Osteocyte (in vitro differentiated cells): ENCODE data around the gene ARHGAP42. TPM values are rescaled to one million over a fixed set of nuclear protein-coding genes. Genes with fewer than 3 reads are reported as not detected.

Experiments
- DNase-seq: peaks from one replicate; pipeline ENCODE4 v3.0.0; 2021; ENCODE audit warnings: mixed read lengths; ENCODE audit not compliant: unreplicated experiment; ENCODE audit errors: extremely low spot score
- H3K27ac Mint-ChIP-seq: one replicate; pipeline ENCODE4 v1.8.0; 2021; ENCODE audit warnings: mild to moderate bottlenecking, mixed read lengths; ENCODE audit not compliant: unreplicated experiment
- H3K27me3 Mint-ChIP-seq: one replicate; pipeline ENCODE4 v1.8.0; 2021; ENCODE audit warnings: mixed read lengths; ENCODE audit not compliant: unreplicated experiment
- H3K36me3 Mint-ChIP-seq: one replicate; pipeline ENCODE4 v1.8.0; 2021; ENCODE audit warnings: mixed read lengths; ENCODE audit not compliant: unreplicated experiment
- H3K4me1 Mint-ChIP-seq: one replicate; pipeline ENCODE4 v1.8.0; 2021; ENCODE audit warnings: mixed read lengths; ENCODE audit not compliant: unreplicated experiment
- H3K4me3 Mint-ChIP-seq: one replicate; pipeline ENCODE4 v1.8.0; 2021; ENCODE audit warnings: mild to moderate bottlenecking, moderate library complexity, mixed read lengths; ENCODE audit not compliant: unreplicated experiment
- H3K9me3 Mint-ChIP-seq: one replicate; pipeline ENCODE4 v1.8.0; 2021; ENCODE audit warnings: mixed read lengths; ENCODE audit not compliant: unreplicated experiment
- CTCF ChIP-seq: fragments of 200-600 bp; sonication (generic); IDR thresholded peaks from 2 replicates; pipeline ENCODE4 v1.5.0; 2021; ENCODE audit warnings: antibody characterized with exemption, mild to moderate bottlenecking, moderate library complexity
- total RNA-seq: library from RNA; stranded (reverse); gene quantifications from 2 replicates; pipeline ENCODE4 v1.2.1, GENCODE V29; 2021

The ARHGAP42 gene
- total RNA-seq, 1 donor from 2014 or later: 12.7 TPM

GRCh38 chr11:100961633-100962032 lies 274.5 kb downstream of the ARHGAP42 start:
- Mint-ChIP-seq H3K27ac (no peak overlapping the region), H3K27me3 (no peaks in the 10 kb centered on the region), H3K4me1 (no peaks in the 10 kb centered on the region), H3K36me3 (peaks cover 30% of the 10 kb centered on the region), H3K4me3 (no peak overlapping the region), H3K9me3 (no peaks in the 10 kb centered on the region)
- no peak for TF ChIP-seq CTCF
- DNase-seq: no peak

- H3K36me3 Mint-ChIP-seq: peaks cover 39% of the 10 kb centered on the region
- no peaks in the 10 kb centered on the region for H3K27me3 Mint-ChIP-seq
- H3K4me3 Mint-ChIP-seq: no peak overlapping the region
- no peak for TF ChIP-seq CTCF
- no peak for DNase-seq
- H3K27ac Mint-ChIP-seq: no peak overlapping the region
- peaks cover 6% of the 10 kb centered on the region for H3K9me3 Mint-ChIP-seq
- no peaks in the 10 kb centered on the region for H3K4me1 Mint-ChIP-seq
These were observed 276.3 kb downstream of the ARHGAP42 start for GRCh38 chr11:100963375-100963774.

- H3K4me3 Mint-ChIP-seq: no peak overlapping the region
- DNase-seq: no peak
- no peak for TF ChIP-seq CTCF
- H3K9me3 Mint-ChIP-seq: peaks cover 12% of the 10 kb centered on the region
- H3K4me1 Mint-ChIP-seq: no peaks in the 10 kb centered on the region
- peaks cover 44% of the 10 kb centered on the region for H3K36me3 Mint-ChIP-seq
- no peak overlapping the region for H3K27ac Mint-ChIP-seq
- no peaks in the 10 kb centered on the region for H3K27me3 Mint-ChIP-seq
These were observed 277.3 kb downstream of the ARHGAP42 start for GRCh38 chr11:100964435-100964834.

GRCh38 chr11:100965346-100965745 lies 278.3 kb downstream of the ARHGAP42 start:
- Mint-ChIP-seq H3K9me3 (peaks cover 17% of the 10 kb centered on the region), H3K4me3 (no peak overlapping the region), H3K36me3 (peaks cover 45% of the 10 kb centered on the region), H3K4me1 (no peaks in the 10 kb centered on the region), H3K27ac (no peak overlapping the region), H3K27me3 (no peaks in the 10 kb centered on the region)
- TF ChIP-seq CTCF: no peak
- no peak for DNase-seq

GRCh38 chr11:100966366-100966765 lies 279.3 kb downstream of the ARHGAP42 start:
- DNase-seq: no peak
- Mint-ChIP-seq H3K27me3 (no peaks in the 10 kb centered on the region), H3K36me3 (peaks cover 47% of the 10 kb centered on the region), H3K27ac (no peak overlapping the region), H3K4me1 (no peaks in the 10 kb centered on the region), H3K4me3 (no peak overlapping the region), H3K9me3 (peaks cover 17% of the 10 kb centered on the region)
- TF ChIP-seq CTCF: no peak
